ENCODE results near the gene CCDC40.

Gene CCDC40

DNA sequence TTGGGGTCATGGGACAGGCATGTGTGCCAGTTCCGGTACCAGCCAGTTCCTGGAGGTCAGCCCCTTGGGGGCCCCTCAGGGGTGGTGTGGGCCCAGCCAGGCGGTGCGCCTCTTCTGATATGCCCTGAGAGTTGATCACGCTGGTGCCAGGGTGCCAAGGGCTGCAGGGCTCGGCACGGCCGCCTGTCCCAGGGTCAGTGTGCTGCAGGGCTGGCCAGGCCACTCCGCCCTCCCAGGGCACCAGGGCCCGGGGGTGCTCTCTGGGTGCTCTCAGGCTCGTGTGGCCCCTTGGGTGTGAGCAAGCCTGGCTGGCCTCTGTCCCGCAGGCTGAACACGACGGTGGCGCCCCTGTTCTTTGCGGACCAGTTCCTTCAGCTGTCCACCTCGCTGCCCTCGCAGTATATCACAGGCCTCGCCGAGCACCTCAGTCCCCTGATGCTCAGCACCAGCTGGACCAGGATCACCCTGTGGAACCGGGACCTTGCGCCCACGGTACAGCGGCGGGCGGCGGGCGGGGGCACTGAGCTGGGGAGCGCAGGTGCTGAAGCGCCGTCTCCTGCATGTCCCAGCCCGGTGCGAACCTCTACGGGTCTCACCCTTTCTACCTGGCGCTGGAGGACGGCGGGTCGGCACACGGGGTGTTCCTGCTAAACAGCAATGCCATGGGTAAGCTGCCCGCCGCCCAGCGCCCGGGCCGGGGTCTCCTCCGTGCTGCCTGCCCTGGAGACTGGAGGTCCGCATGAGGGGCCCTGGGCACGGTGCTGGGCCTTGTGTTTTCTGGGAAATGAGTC lies 71.0 kb downstream of the CCDC40 start:
- Histone ChIP-seq H3K36me3 (ENCODE audit: insufficient read depth, low read length) (no peaks in the 10 kb centered on the region; the same call in 1 of the 2 replicates), H3K9ac (ENCODE audit: low read depth, low read length) (no peak overlapping the region), H3K4me1 (ENCODE audit: insufficient read depth, low read length) (peaks cover 2% of the 10 kb centered on the region), H3K9me3 (ENCODE audit: control insufficient read depth, insufficient read depth, low read length) (no peaks in the 10 kb centered on the region)

DNA sequence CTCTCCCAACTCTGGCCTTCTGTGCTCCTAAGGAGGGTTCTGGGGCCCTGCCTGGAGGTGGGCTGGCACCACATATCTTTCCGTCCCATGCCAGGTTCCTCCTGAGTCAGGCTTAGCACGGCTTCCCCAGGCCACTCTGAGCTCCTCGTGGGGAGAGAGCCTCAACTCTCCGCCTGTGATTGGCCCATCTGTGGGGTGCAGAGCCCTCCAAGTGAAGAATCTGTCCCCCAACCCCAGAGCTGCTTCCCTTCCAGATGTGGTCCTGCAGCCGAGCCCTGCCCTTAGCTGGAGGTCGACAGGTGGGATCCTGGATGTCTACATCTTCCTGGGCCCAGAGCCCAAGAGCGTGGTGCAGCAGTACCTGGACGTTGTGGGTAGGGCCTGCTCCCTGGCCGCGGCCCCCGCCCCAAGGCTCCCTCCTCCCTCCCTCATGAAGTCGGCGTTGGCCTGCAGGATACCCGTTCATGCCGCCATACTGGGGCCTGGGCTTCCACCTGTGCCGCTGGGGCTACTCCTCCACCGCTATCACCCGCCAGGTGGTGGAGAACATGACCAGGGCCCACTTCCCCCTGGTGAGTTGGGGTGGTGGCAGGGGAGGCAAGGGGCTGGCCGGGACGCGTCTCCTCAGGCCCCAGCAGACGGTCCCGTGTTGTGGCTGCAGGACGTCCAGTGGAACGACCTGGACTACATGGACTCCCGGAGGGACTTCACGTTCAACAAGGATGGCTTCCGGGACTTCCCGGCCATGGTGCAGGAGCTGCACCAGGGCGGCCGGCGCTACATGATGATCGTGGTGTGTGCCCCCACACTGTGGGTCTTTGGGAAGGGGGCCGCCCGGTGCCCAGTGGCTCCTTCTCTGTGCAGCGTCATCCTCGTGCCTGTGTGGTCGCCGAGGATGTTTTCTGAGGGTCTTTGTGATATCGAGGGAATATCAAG lies 71.9 kb downstream of the CCDC40 start:
- Histone ChIP-seq H3K9me3 (ENCODE audit: control insufficient read depth, insufficient read depth, low read length) (no peaks in the 10 kb centered on the region), H3K4me1 (ENCODE audit: insufficient read depth, low read length) (no peaks in the 10 kb centered on the region; the same call in 1 of the 2 replicates), H3K36me3 (ENCODE audit: insufficient read depth, low read length) (no peaks in the 10 kb centered on the region; the same call in 1 of the 2 replicates), H3K9ac (ENCODE audit: low read depth, low read length) (no peak overlapping the region)

DNA sequence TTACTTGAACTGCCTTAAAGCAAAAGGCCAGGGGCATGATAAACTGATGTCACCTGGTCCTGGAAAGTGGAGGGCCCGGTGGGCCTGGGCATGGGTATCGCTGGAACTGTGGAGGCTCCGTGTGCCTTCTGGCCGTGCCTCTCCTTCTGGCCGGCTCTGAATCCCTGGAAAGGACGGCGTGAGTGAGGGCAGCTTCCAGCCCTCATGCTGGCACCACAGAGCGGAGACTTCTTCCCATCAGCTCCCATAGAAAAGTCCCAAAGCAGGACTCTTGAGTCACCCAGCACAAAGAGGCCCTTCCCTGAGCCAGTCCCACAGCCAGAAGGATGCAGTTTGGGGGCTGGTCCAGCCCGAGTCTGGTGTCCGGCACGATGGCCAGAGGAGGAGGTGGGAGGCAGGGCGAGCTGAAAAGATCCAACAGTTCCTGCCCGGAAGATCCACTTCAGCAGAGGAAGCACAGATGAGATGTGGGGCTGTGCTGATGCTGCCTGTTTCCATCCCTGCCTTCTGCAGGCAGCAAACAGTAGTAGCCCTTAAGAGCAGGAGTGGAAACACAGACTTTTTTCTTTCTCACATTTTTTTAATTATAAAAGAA lies 72.7 kb downstream of the CCDC40 start:
- H3K9me3 ChIP-seq (ENCODE audit: control insufficient read depth, insufficient read depth, low read length) = no peaks in the 10 kb centered on the region
- H3K36me3 ChIP-seq (ENCODE audit: insufficient read depth, low read length) = no peaks in the 10 kb centered on the region; the same call in 1 of the 2 replicates
- no peak overlapping the region for H3K9ac ChIP-seq (ENCODE audit: low read depth, low read length)
- H3K4me1 ChIP-seq (ENCODE audit: insufficient read depth, low read length) = no peaks in the 10 kb centered on the region; the same call in 1 of the 2 replicates

DNA sequence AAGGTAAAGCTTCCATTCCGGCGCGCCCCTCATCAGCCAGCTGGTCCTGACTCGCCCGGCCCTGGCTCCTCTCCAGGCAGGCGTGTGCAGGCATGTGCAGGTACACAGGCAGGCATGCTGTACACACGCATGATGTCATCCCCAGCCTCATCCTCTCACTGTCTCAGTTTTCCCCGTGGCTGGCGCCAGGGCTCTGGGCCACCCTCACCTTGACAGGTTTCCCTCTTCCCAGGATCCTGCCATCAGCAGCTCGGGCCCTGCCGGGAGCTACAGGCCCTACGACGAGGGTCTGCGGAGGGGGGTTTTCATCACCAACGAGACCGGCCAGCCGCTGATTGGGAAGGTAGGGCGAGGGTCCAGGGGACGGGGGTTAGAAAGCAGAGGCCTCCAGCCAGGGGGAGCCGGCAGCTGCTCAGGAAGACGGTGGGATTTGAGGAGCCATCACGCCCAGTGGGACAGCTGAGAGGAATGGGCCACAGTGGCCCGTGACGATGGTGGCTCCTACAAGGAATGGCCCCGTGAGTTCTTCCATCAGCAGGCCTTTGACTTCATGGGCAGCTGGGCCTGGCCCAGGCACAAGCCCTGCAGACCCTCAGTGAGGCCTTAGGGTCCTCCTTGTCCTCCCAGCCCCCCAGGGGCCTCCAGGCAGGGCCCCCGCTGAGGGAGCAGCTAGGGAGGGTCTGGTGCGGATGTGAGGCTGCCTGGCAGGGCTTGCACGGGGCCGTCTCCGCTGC lies 73.4 kb downstream of the CCDC40 start:
- Histone ChIP-seq H3K9me3 (ENCODE audit: control insufficient read depth, insufficient read depth, low read length) (no peaks in the 10 kb centered on the region), H3K36me3 (ENCODE audit: insufficient read depth, low read length) (no peaks in the 10 kb centered on the region; the same call in 1 of the 2 replicates), H3K4me1 (ENCODE audit: insufficient read depth, low read length) (no peaks in the 10 kb centered on the region; the same call in 1 of the 2 replicates), H3K9ac (ENCODE audit: low read depth, low read length) (no peak overlapping the region)

DNA sequence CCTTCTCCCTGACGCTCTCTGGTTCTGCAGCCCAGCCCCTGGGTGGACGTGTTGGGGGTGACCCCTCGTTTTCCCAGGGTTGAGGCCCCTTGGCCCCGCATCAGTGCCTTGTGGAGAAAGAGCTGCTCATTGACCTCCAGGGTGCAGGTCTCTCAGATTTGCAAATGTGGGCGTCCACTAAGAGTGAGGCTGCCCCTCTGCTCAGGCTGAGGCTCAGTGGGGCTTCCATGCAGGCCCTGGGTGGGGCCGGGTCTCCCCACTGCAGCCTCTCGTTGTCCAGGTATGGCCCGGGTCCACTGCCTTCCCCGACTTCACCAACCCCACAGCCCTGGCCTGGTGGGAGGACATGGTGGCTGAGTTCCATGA lies 74.0 kb downstream of the CCDC40 start:
- Histone ChIP-seq H3K36me3 (ENCODE audit: insufficient read depth, low read length) (no peaks in the 10 kb centered on the region; the same call in 1 of the 2 replicates), H3K9me3 (ENCODE audit: control insufficient read depth, insufficient read depth, low read length) (no peaks in the 10 kb centered on the region), H3K9ac (ENCODE audit: low read depth, low read length) (no peak overlapping the region), H3K4me1 (ENCODE audit: insufficient read depth, low read length) (no peaks in the 10 kb centered on the region; the same call in 1 of the 2 replicates)

DNA sequence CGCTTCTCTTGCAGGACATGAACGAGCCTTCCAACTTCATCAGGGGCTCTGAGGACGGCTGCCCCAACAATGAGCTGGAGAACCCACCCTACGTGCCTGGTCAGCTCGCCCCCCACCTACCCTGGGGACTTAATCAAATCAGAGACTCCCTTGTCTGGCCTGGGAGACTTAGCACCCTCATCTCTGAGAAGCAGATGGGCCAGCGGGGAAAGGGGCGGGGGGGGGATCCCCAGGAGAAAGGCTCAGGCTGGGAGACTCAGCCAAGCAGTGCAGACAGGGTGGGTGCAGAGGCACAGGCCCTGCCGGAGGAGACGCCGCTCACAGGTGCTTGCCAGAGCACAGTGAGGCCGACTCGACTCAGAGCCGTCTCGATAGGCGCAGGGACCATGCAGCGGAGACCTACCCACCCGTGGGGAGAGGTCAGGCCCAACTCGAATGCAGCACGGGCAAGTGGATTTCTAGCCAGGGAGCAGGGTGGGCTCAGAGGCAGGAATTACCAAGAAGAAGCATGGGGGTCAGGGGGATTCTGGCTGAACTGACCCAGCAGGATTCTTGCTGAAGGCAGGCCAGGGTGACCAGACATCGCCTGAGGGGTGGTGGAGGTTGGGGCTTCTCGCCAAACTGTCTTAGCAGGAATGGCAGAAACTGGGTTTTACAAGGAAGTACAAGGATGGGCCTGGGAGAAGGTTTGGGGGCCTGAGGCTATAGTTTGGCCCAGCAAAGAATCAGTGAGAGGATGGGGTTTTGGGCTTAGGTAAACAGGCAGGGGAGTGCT lies 74.7 kb downstream of the CCDC40 start:
- peaks cover 3% of the 10 kb centered on the region; the same call in 1 of the 2 replicates for H3K36me3 ChIP-seq (ENCODE audit: insufficient read depth, low read length)
- H3K4me1 ChIP-seq (ENCODE audit: insufficient read depth, low read length) = no peaks in the 10 kb centered on the region; the same call in 1 of the 2 replicates
- no peak overlapping the region for H3K9ac ChIP-seq (ENCODE audit: low read depth, low read length)
- H3K9me3 ChIP-seq (ENCODE audit: control insufficient read depth, insufficient read depth, low read length) = no peaks in the 10 kb centered on the region

DNA sequence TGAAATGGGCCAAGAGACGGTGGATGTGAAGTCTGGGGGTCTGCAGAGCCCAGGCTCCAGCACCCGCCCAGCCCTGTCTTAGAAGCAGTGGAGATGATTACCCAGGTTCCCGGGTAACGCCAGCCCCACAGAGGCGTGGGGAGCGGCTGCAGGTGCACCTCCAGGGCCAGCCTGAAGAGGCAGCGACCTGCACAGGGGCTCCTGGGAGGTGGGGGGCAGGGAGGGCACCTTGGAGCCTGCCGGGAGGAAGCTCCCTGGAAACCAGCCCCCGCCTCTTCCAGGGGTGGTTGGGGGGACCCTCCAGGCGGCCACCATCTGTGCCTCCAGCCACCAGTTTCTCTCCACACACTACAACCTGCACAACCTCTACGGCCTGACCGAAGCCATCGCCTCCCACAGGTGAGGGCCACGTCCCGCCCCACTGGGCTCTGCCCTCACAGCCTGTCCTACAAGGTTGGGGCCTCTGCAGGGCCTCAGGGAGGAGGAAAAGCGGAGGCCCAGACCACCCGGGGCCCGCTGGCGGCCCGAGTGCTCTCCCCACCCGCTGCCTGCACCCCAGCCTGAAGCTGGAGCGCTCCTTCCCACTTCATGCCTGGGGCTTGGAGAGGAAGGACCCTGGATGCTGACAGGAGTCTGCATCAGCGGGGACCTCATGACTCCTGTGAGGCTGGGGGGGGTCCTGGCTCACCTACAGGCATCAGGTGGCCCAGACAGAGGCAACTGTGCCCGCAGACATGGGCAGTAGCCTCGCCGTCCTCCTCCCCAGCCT lies 75.4 kb downstream of the CCDC40 start:
- H3K9me3 ChIP-seq (ENCODE audit: control insufficient read depth, insufficient read depth, low read length) = no peaks in the 10 kb centered on the region
- peaks cover 3% of the 10 kb centered on the region; the same call in 1 of the 2 replicates for H3K36me3 ChIP-seq (ENCODE audit: insufficient read depth, low read length)
- H3K9ac ChIP-seq (ENCODE audit: low read depth, low read length) = no peak overlapping the region
- H3K4me1 ChIP-seq (ENCODE audit: insufficient read depth, low read length) = no peaks in the 10 kb centered on the region; the same call in 1 of the 2 replicates

DNA sequence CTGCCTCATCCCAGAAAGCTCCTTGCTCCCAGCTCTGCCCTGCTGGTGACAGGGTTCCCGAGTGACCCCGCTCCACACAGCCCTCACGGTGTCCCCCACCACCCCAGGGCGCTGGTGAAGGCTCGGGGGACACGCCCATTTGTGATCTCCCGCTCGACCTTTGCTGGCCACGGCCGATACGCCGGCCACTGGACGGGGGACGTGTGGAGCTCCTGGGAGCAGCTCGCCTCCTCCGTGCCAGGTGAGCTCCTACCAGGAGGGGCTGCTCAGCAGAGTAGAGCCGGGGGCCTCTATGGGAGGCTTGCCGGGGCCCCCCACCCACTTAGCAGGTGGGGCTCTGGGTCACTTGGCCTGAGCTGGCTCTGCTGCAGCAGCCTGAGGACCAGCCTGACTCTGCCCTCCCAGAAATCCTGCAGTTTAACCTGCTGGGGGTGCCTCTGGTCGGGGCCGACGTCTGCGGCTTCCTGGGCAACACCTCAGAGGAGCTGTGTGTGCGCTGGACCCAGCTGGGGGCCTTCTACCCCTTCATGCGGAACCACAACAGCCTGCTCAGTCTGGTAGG lies 76.1 kb downstream of the CCDC40 start:
- Histone ChIP-seq H3K4me1 (ENCODE audit: insufficient read depth, low read length) (no peaks in the 10 kb centered on the region; the same call in 1 of the 2 replicates), H3K36me3 (ENCODE audit: insufficient read depth, low read length) (peaks cover 3% of the 10 kb centered on the region; the same call in 1 of the 2 replicates), H3K9me3 (ENCODE audit: control insufficient read depth, insufficient read depth, low read length) (no peaks in the 10 kb centered on the region), H3K9ac (ENCODE audit: low read depth, low read length) (no peak overlapping the region)

DNA sequence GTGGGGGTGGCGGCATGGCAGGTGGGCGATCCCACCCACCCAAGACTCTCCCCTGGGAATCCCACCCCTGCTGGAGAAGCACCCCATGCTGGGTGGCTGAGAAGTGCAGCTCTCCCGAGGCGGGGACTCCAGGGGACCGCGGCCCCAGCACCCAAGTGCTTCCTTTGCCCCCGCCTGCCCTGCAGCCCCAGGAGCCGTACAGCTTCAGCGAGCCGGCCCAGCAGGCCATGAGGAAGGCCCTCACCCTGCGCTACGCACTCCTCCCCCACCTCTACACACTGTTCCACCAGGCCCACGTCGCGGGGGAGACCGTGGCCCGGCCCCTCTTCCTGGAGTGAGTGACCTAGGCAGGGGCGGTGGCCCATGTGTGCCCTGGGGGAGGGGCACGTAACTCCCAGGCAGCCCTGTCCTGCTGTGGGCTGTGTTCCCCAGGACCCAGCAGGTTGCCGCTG lies 76.6 kb downstream of the CCDC40 start:
- Histone ChIP-seq H3K9me3 (ENCODE audit: control insufficient read depth, insufficient read depth, low read length) (no peaks in the 10 kb centered on the region), H3K4me1 (ENCODE audit: insufficient read depth, low read length) (no peaks in the 10 kb centered on the region; the same call in 1 of the 2 replicates), H3K36me3 (ENCODE audit: insufficient read depth, low read length) (peaks cover 3% of the 10 kb centered on the region; the same call in 1 of the 2 replicates), H3K9ac (ENCODE audit: low read depth, low read length) (no peak overlapping the region)

DNA sequence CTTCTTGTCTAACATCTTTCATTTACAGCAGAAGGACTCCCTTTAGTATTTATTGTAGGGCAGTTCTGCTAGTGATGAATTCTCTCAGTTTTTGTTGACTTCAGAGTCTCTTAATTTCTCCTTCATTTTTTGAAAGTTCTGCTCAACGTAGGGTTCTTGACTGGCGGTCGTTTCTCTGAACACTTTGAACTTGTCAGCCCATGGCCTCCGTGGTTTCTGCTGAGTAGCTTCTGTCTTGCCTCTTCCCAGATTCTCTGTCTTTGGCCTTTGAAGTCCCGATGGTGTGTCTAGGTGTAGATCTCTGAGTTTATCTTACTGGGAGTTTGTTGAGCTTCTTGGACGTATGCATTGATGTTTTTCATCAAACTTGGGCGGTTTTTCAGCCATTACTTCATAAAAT lies 78.3 kb downstream of the CCDC40 start:
- Histone ChIP-seq H3K9ac (ENCODE audit: low read depth, low read length) (no peak overlapping the region), H3K4me1 (ENCODE audit: insufficient read depth, low read length) (no peaks in the 10 kb centered on the region; the same call in 1 of the 2 replicates), H3K9me3 (ENCODE audit: control insufficient read depth, insufficient read depth, low read length) (no peaks in the 10 kb centered on the region), H3K36me3 (ENCODE audit: insufficient read depth, low read length) (0 out of 2 replicates have a peak, but pooled peaks cover 3% of the 10 kb centered on the region)

DNA sequence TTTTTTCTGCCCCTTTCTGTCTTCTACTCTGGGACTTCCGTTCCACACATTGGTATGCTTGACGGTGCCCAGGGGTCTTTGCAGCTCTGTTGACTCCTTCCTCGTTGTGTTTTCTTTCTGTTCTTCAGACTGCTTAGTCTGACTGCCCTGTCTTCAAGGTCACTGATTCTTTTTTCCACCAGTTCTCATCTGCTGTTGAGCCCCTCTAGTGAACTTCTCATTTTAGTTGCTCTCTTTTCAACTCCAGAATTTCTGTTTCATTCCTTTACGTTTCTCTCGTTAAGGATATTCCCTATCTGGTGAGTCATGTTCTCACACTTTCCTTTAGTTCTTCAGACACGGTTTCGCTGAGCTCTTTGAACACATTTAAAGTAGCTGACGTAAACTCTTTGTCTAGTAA lies 78.7 kb downstream of the CCDC40 start:
- no peak overlapping the region for H3K9ac ChIP-seq (ENCODE audit: low read depth, low read length)
- H3K36me3 ChIP-seq (ENCODE audit: insufficient read depth, low read length) = 0 out of 2 replicates have a peak, but pooled peaks cover 3% of the 10 kb centered on the region
- H3K9me3 ChIP-seq (ENCODE audit: control insufficient read depth, insufficient read depth, low read length) = no peaks in the 10 kb centered on the region
- no peaks in the 10 kb centered on the region; the same call in 1 of the 2 replicates for H3K4me1 ChIP-seq (ENCODE audit: insufficient read depth, low read length)

DNA sequence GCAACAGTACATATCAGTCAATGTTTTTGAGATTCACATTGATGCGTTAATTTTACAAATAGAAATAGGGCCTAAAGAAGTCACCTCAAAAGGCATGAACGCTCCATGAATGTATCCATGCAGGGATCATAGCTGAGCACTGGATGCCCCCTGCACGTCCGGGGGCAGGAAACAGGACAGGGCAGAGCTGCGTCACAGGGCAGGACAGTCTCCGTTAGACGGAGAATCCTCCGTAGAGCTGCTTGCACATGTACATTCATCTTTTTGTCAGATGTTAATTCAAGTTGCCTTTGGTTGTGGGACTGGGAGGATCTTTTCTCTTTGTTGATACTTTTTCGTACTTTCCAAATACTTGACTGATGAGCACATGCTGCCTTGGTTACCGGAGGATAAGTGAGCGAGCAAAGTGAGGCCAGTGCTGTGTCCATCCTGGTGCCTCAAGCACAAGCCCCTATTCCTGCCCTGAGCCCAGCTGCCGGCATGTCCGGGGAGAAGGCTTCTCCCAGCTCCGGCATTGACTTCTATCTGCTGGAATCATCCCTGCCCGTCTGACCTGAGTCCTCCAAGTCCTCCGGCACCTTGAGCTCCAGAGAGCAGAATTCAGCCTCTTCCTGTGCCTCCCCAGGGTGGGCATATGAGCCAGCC lies 80.0 kb downstream of the CCDC40 start:
- Histone ChIP-seq H3K4me1 (ENCODE audit: insufficient read depth, low read length) (no peaks in the 10 kb centered on the region; the same call in 1 of the 2 replicates), H3K36me3 (ENCODE audit: insufficient read depth, low read length) (0 out of 2 replicates have a peak, but pooled peaks cover 3% of the 10 kb centered on the region), H3K9me3 (ENCODE audit: control insufficient read depth, insufficient read depth, low read length) (no peaks in the 10 kb centered on the region), H3K9ac (ENCODE audit: low read depth, low read length) (no peak overlapping the region)

Measured in ES-I3 (cell line).